HG02938 (cell line): ENCODE measurements around the gene KDM4C.
"Not testable (repeated sequence)": the region's sequence is repeated elsewhere in the genome, so short reads cannot be mapped to it uniquely, and the experiment has no call there.

Source experiments
- ATAC-seq: cut with Tn5 transposase; IDR thresholded peaks from one replicate; pipeline ENCODE4 v1.9.1; 2021; ENCODE audit warnings: mild to moderate bottlenecking, moderate library complexity; ENCODE audit not compliant: unreplicated experiment

Gene KDM4C

GRCh38 chr9:6763244-6763643, 5.5 kb downstream of the KDM4C start:
- no peak for ATAC-seq

- no peak for ATAC-seq
These were observed 6.2 kb downstream of the KDM4C start for GRCh38 chr9:6764011-6764410.

GRCh38 chr9:6764523-6764922, 6.8 kb downstream of the KDM4C start:
- no peak for ATAC-seq

DNA sequence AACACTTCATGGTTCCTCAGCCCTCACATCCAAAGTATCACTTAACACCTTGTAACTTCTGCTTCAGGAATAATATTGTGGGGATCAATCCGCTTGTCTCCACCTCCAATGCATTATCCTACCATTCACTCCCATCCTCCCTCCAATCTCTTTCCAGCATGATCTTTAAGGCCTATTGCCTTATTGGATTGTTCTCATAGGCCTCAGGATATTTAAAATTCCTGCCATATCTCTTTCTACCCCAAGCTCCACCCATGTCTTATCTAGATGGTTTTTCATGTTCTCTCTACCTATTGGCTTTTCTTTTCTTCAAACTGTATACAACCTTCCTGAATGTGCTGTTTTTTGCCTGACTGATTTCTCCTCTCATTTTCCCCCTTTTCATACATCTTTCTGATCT, 7.2 kb downstream of the KDM4C start:
- no peak for ATAC-seq

GRCh38 chr9:6765396-6765795, 7.6 kb downstream of the KDM4C start:
- no peak for ATAC-seq

DNA sequence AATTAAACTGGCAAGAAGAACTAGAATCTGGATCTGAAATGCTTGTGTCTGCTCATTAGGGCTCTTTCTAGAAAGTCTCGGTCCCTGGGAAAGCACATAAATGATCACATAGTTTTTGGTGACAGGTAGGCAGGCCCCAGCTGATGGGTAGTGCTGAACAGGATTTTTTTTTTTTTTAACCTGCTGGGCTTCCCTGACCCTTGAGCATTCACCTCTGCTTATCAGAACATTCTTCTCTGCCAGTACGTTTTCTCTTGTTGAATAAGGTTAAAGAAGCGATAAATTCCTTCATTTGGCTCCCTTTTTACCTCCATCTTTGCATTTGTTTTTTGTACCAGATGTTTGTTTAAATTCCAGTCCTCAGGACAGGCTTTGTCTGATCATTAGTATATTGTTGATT, 8.8 kb downstream of the KDM4C start:
- no peak for ATAC-seq

DNA sequence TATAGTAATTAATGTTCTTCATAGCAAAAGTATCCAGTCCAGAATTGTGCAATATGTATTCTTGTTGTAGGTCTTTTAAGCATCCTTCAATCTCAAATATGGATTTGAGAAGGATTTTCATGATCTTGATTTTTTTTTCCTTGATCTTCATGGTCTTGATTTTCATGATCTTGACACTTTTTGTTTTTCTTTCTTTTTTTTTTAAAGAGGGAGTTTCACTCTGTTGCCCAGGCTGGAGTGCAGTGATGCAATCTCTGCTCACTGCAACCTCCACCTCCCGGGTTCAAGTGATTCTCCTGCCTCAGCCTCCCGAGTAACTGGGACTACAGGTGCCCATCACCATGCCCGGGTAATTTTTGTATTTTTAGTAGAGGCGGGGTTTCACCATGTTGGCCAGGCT, 10.8 kb downstream of the KDM4C start:
- ATAC-seq, result not testable (repeated sequence)

DNA sequence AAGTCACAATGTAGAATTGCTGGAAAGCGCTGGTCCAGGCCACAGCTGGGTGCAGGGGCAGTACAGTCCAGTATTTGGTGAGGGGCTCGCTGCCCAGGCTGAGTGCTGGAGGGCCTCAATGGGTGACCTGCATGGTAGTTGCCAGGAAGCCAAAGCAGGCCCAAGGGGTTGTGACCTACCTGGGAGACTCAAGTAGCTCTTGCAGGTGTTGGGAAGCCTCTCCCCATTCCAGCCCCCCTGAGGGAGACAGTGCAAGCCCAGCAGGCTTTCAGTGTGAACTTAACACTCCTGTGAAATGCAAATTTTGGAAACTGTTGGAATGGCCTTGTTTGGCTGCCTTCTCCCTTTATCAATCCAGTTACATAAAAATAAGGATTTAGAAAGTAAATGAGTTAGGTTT, 13.9 kb downstream of the KDM4C start:
- ATAC-seq, result no peak

DNA sequence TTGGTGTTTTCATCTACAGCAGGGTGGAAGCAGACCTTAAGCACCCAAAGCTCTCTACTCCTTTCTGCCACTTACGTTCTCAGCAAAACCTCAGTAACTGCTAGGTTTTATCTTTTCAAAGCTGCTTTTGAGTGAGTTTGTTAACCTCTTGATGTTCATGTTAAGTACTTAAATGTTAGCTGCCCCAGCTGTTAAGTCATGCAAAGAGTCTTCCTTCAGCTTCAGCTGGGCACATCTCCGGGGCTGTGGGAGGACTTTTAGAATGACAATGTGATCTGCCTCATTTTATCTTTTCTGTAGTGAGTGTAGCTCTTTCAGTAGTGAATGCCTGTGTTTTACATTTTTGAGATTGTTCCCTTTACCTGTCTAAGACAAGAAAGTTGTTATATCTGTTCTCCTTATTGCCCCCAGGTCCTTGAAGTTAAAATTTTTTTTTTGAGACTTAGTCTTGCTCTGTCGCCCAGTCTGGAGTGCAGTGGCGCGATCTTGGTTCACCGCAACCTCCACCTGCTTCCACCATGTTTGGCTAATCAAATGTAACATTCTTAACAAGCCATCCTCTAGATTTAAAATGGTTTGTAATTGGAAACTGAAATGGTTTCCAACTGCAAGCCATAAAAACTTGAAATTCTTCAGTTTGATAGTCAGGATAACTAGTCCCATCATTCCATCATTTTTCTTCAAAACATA, 19.6 kb downstream of the KDM4C start:
- no peak for ATAC-seq

- no peak for ATAC-seq
These were observed 21.9 kb downstream of the KDM4C start for GRCh38 chr9:6779417-6780241.

GRCh38 chr9:6780690-6781089, 22.9 kb downstream of the KDM4C start:
- no peak for ATAC-seq

- no peak for ATAC-seq
These were observed 23.7 kb downstream of the KDM4C start for GRCh38 chr9:6781476-6781875.

GRCh38 chr9:6782345-6782744, 24.6 kb downstream of the KDM4C start:
- no peak for ATAC-seq

DNA sequence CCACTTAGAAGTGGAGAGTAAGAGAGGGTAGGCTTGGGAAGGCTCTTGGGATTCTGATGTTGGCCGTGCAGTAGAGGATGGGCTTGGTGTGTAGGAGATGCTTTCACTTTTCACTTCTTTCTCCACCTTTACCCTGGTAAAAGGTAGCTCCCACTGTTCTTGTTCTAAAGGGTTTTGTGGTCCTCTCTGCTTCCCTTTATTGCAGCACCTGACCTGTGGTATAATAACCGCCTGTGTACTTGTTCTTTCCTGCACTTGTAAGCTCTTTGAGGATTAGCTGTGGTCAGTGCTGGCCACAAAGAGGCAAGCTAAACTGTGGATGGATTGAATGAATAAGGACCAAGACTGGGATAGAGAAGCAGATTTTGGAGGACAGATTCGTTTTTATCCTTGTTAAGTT, 25.2 kb downstream of the KDM4C start:
- no peak for ATAC-seq

DNA sequence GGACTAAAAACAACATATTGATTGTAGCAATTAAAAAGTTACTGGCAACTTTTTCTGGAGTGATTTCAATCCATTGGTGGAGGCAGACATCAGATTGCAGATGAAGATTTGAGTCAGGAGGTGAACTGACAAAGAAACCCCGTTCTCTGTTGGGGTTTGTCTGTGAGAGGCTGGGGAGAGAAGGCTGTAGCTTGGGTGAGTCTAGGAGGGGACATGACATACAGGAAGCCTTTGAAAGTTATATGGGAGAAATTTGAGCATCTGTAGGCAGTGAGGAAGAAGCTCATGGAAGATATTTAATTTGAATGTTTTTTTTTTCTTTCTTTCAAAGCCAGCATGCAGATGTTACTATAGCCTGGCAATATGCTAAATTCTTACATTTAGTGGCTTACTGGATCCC, 26.0 kb downstream of the KDM4C start:
- ATAC-seq, result no peak

GRCh38 chr9:6785682-6786081, 27.9 kb downstream of the KDM4C start:
- no peak for ATAC-seq

DNA sequence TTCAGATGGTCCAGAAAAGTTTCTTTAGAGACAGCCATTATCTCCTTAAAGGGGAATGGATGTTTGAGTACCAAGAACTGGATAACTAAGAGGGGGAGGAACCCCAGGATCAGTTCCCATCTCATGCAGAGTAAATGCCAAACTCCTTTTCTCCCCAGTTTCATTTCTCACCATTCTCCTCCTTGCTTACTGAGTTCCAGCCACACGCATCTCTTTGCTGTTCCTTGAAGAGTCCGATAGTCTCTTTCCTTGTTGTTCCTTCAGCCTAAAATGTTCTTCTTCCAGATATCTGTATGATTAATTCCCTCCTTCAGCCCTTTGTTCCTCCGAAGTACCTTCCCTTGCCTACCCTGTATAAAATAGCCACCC, 30.0 kb downstream of the KDM4C start:
- no peak for ATAC-seq

DNA sequence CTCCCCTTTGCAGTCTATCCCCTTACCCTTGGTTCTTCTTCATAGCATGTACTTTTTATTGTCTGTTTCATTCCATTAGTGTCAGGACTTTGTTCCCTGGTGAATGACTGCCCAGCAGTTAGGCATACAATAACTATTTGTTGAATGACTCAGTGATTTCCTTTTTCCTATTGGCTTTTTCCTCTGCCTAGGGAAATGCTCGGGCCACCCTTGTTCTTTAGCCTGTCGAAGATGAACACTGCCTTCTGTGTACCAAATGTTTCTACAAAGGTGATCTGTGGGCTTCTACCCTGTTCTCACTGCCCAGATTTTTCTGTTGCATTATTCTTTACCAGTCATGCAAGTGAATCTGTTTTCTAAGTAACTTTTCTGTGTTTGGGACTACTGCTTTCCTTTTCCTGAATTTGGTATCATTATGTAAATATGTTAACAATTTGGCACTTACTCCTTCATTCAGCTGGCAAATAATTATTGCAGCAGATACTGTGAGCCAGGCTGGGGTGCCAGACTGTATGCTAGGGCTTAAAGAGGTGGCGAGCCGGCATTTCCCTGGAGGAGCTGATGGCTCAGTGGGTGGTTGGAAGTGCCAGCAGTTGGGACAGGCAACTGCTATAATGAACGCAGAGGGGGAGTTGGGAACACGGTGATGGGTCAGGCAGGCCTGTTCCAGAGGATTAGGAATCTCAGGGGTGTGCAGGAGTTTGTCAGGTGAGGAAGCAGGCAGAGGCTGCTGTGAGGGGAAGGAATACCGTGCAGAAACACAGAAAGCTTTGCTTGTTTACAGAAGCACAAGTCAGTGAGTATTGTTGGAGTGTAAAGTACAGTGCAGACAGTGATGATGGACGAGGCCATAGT, 30.6 kb downstream of the KDM4C start:
- no peak for ATAC-seq

- ATAC-seq, result not testable (repeated sequence)
These were observed 31.2 kb downstream of the KDM4C start for GRCh38 chr9:6789017-6789338.

DNA sequence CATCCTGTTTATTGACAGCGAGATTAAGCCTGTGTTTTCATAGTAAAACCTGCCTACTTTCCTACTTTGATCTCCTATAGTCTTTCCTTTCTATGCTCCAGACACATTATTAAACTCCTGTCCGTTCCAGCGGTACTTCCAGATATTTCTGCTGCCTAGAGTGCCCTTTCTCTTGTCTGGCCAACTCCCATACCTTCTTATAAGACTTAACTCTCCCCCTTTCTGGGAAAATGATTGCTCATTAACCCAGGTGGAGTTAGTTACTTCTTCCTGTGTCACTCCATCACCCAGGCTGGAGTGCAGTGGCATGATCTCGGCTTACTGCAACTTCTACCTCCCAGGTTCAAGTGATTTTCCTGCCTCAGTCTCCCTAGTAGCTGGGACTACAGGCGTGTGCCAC, 33.1 kb downstream of the KDM4C start:
- ATAC-seq, result no peak

DNA sequence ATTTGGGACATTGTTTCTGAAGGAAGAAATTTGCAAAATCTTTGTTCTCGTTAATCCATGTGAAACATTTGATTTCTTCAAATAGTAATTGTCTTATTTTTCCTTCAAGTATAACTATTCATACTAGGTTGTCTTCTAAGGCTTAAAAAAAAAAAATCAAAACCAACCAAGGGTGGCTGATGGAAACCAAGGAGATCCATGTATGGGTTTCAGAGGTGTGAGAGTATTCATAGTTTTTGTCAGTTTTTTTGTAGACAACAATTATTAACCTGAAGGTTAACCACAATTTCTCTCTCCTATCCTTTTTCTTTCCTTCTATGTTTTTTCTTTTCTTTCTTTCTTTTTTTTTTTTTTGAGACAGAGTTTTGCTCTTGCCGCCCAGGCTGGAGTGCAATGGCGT, 35.4 kb downstream of the KDM4C start:
- peak; percentile 69 for ATAC-seq

DNA sequence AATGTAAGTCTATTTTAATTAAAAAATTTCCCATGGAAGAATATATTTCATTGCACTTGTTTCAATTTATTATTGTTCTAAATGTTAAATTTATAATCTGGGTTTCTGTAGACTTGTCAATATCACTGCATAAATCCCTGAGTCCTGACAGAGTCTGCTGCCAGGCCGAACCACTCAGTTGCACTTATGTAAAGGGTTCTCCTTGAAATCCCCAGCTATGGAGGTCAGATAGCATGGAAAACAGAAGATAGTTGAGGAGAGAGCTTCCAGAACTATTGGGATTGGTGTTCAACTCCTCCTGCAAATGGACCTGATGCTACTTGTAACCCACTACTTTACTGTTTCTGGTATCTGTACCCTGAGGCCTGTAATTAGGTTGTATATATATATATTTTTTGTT, 37.2 kb downstream of the KDM4C start:
- ATAC-seq, result no peak
